ENCODE data around the gene SUN2.

DNA sequence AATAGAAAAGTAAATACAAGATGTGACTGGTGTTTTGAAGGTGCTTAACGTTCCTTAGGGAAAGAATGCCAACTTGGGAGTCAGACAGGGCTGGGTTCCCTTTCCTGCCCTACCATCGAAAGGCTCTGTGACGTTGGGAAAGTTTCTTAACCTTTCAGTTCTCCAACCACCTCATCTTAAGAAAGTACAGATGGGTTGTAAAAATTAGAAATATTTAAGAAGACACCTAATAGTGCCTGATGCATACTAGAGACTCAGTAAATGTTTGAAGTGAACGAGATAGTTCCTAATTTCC lies 49.0 kb downstream of the SUN2 start:
- no peak for TF ChIP-seq POLR2A (IDR thresholded peaks at IDR 0.05)
- no peak for TF ChIP-seq CTCF (IDR thresholded peaks at IDR 0.05)
